ENCODE measurements around the gene NLGN3.

DNA sequence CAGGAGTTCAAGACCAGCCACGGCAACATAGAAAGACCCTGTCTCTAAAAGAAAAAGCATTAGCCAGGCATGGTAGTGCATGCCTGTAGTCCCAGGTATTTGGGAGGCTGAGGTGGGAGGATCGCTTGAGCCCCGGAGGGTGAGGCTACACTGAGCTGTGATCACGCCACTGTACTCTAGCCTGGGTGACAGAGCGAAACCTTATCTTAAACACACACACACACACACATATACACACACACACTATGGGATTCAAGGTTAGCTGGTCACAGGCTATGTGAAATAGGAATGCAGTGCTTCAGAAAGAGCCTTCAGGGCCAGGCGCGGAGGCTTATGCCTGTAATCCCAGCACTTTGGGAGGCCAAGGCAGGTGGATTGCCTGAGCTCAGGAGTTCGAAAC, 23.5 kb downstream of the NLGN3 start:
- TF ChIP-seq, protein P1, sequence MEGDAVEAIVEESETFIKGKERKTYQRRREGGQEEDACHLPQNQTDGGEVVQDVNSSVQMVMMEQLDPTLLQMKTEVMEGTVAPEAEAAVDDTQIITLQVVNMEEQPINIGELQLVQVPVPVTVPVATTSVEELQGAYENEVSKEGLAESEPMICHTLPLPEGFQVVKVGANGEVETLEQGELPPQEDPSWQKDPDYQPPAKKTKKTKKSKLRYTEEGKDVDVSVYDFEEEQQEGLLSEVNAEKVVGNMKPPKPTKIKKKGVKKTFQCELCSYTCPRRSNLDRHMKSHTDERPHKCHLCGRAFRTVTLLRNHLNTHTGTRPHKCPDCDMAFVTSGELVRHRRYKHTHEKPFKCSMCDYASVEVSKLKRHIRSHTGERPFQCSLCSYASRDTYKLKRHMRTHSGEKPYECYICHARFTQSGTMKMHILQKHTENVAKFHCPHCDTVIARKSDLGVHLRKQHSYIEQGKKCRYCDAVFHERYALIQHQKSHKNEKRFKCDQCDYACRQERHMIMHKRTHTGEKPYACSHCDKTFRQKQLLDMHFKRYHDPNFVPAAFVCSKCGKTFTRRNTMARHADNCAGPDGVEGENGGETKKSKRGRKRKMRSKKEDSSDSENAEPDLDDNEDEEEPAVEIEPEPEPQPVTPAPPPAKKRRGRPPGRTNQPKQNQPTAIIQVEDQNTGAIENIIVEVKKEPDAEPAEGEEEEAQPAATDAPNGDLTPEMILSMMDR (IDR thresholded peaks at IDR 0.05; ENCODE audit: extremely low read depth in 1 of 2, insufficient read depth in 1 of 2, low read depth in 1 of 2, low read length in 2 of 2), result no peak
- TF ChIP-seq POLR2A (IDR thresholded peaks at IDR 0.05; ENCODE audit: low read depth, low read length), result no peak
- TF ChIP-seq MYC (IDR thresholded peaks at IDR 0.05; ENCODE audit: low read depth, low read length), result no peak
- no peak for TF ChIP-seq POLR2AphosphoS5 (IDR thresholded peaks at IDR 0.05; ENCODE audit: insufficient read depth, low read depth, low read length)
- TF ChIP-seq EZH2 (IDR thresholded peaks at IDR 0.05; ENCODE audit: borderline replicate concordance, low read depth, low read length, severe bottlenecking), result no peak
- no peak for TF ChIP-seq JUN (IDR thresholded peaks at IDR 0.05; ENCODE audit: borderline replicate concordance, insufficient read depth, insufficient read length, low read depth)
- no peak for TF ChIP-seq FOS (IDR thresholded peaks at IDR 0.05; ENCODE audit: borderline replicate concordance, insufficient read depth, low read length)
- no peak for TF ChIP-seq MAX (IDR thresholded peaks at IDR 0.05; ENCODE audit: insufficient read depth, insufficient read length)
- TF ChIP-seq GATA2 (IDR thresholded peaks at IDR 0.05; ENCODE audit: insufficient read depth, insufficient read length, low read depth, low read length), result no peak
